Measurements from ENCODE around the gene C19orf53.

C19orf53 gene

DNA sequence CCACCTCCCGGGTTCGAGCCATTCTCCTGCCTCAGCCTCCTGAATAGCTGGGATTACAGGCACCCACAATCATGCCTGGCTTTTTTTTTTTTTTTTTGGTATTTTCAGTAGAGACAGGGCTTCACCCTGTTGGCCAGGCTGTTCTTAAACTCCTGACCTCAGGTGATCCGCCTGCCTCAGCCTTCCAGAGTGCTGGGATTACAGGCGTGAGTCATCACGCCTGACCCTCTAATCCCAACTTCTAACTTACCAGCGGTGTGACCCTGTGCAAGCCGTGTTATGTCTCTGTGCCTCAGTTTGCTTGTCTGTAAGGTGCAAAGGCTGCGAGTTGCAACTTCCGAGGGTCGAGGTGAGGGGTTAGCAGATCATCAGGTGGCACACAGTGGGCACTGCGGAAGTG is 38.3 kb downstream of the C19orf53 start:
- H3K9me3 ChIP-seq: no peaks in the 10 kb centered on the region

DNA sequence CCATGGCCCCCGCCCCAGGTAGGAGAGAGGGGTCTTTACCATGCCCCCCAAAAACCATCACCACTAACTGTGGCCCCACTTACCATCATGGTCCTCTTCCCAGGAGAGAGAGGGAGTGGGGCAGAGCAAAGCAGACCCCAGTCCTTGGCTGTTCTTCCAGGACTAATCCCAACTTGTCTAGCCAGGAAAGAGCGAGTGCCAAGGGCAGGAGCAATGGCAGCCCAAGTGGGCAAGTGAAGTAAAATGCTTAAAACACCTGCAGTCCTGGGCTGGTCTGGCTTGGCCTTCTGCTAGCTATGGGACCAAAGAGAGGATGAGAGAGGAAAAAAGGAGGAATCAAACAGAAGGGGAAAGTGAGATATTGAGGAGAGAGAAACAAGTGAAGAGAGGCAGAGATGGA is 38.9 kb downstream of the C19orf53 start:
- Histone ChIP-seq H3K27ac (no peak overlapping the region), H3K4me1 (ENCODE audit: control insufficient read depth in 1 of 2, insufficient read depth in 1 of 2, low read depth in 1 of 2, low read length in 1 of 2) (peaks cover 10% of the 10 kb centered on the region in 2 experiments), H3K9me3 (no peaks in the 10 kb centered on the region), H3K36me3 (peaks cover 18% of the 10 kb centered on the region), H3K4me3 (ENCODE audit: low read depth in 1 of 2, low read length in 1 of 2) (no peak overlapping the region), H3K27me3 (no peaks in the 10 kb centered on the region)
- TF ChIP-seq, protein P1, sequence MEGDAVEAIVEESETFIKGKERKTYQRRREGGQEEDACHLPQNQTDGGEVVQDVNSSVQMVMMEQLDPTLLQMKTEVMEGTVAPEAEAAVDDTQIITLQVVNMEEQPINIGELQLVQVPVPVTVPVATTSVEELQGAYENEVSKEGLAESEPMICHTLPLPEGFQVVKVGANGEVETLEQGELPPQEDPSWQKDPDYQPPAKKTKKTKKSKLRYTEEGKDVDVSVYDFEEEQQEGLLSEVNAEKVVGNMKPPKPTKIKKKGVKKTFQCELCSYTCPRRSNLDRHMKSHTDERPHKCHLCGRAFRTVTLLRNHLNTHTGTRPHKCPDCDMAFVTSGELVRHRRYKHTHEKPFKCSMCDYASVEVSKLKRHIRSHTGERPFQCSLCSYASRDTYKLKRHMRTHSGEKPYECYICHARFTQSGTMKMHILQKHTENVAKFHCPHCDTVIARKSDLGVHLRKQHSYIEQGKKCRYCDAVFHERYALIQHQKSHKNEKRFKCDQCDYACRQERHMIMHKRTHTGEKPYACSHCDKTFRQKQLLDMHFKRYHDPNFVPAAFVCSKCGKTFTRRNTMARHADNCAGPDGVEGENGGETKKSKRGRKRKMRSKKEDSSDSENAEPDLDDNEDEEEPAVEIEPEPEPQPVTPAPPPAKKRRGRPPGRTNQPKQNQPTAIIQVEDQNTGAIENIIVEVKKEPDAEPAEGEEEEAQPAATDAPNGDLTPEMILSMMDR (IDR thresholded peaks at IDR 0.05): no peak

More for the DNA sequence above, 38.3 kb downstream of the C19orf53 start:
- Histone ChIP-seq H3K27ac (no peak overlapping the region), H3K27me3 (no peaks in the 10 kb centered on the region), H3K4me3 (ENCODE audit: low read depth in 1 of 2, low read length in 1 of 2) (no peak overlapping the region), H3K4me1 (ENCODE audit: control insufficient read depth in 1 of 2, insufficient read depth in 1 of 2, low read depth in 1 of 2, low read length in 1 of 2) (peaks cover 10% of the 10 kb centered on the region in 2 experiments), H3K36me3 (peaks cover 18% of the 10 kb centered on the region)
- TF ChIP-seq, protein P1 (IDR thresholded peaks at IDR 0.05): no peak

DNA sequence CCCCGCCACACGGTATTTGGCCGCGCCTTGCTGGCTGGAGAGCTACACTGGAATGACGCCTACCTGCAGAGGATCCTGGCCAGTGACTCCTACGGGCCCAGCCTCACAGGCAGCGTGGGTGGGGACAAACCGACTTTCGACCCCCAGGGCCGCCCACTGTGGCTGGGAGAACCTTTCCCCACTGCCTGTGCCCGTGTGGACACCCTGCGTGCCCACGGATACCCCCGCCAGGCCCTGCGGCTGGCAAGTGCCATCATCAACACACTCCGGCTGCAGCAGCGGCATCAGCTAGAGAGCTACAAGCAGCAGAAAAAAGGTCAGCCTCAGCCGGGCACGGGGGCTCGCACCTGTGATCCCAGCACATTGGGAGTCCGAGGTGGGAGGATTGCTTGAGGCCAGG is 40.3 kb downstream of the C19orf53 start:
- Histone ChIP-seq H3K4me1 (ENCODE audit: control insufficient read depth in 1 of 2, insufficient read depth in 1 of 2, low read depth in 1 of 2, low read length in 1 of 2) (peaks cover 10% of the 10 kb centered on the region in 2 experiments), H3K27me3 (no peaks in the 10 kb centered on the region), H3K27ac (no peak overlapping the region), H3K36me3 (peaks cover 9% of the 10 kb centered on the region), H3K4me3 (ENCODE audit: low read depth in 1 of 2, low read length in 1 of 2) (no peak overlapping the region), H3K9me3 (no peaks in the 10 kb centered on the region)
- TF ChIP-seq, protein P1 (IDR thresholded peaks at IDR 0.05): no peak

DNA sequence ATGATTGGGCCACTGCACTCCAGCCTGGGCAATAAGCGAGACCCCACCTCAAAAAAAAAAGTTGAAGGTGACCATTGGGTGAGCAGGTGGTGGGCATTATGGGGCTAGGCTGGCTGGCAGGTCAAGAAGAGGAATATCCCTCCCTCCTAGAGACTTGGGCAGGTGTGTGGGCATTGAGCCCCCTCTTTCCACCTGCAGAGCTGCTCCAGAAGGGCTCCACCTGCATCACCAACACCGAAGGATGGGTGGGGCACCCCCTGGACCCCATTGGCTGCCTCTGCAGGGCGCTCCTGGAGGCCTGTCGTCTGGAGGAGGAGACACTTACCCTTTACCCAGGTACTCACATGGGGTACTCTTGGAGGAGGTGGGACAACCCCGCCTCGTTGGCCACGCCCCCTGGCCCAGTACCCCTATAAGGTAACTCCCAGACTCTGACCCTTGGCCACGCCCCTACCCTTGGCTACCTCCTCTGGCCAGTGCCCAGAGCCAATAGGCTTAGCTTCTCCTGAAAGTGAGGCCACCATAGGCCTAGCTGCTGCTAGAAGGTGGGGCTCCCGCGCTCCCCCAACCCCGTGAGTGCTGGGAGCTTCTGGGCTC is 42.9 kb downstream of the C19orf53 start:
- Histone ChIP-seq H3K4me3 (ENCODE audit: low read depth in 1 of 2, low read length in 1 of 2) (peak overlapping the region in 1 of 2 experiments; percentile 52), H3K9me3 (no peaks in the 10 kb centered on the region), H3K27ac (no peak overlapping the region), H3K36me3 (peaks cover 8% of the 10 kb centered on the region), H3K27me3 (no peaks in the 10 kb centered on the region), H3K4me1 (ENCODE audit: control insufficient read depth in 1 of 2, insufficient read depth in 1 of 2, low read depth in 1 of 2, low read length in 1 of 2) (peaks cover 10% of the 10 kb centered on the region in 2 experiments)
- TF ChIP-seq, protein P1 (IDR thresholded peaks at IDR 0.05): no peak

DNA sequence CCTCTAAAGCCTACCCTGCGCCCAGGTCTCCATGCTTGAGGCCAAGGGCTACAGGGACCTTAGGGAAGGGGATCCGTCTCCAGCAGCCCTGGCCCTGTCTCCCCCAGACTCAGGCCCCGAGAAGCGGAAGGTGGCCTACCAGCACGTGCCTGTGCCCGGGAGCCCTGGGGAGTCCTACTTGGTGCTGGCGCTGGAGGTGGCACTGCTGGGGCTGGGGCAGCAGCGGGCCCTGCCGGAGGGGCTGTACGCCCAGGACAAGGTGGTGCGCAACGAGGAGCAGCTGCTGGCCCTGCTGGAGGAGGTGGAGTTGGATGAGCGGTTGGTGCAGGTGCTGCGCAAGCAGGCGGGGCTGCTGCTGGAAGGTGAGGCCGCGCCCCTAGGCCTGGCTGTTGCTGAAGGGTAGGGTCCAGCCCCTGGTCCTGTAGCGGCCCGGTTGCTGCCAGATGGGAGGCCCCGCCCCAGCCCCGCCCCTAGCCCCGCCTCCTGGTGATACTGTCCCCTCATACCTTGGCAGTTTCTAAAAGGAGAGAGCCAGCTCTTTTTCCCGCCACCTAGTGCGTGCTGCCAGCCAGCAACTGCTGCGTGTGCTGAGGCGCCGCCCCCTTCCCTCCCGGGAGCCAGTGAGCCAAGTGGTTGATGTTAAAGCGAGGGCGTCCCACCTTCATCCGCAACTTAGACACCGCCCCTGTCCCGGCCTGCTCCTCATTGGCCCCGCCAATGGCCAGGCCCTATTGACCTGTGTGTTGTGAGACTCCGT is 43.5 kb downstream of the C19orf53 start:
- Histone ChIP-seq H3K36me3 (peaks cover 8% of the 10 kb centered on the region), H3K4me1 (ENCODE audit: control insufficient read depth in 1 of 2, insufficient read depth in 1 of 2, low read depth in 1 of 2, low read length in 1 of 2) (peaks cover 10% of the 10 kb centered on the region in 2 experiments), H3K9me3 (no peaks in the 10 kb centered on the region), H3K27ac (no peak overlapping the region), H3K4me3 (ENCODE audit: low read depth in 1 of 2, low read length in 1 of 2) (peak overlapping the region in 1 of 2 experiments; percentile 52), H3K27me3 (no peaks in the 10 kb centered on the region)
- TF ChIP-seq, protein P1 (IDR thresholded peaks at IDR 0.05): no peak

All from neutrophil (primary cell).